AG09309 (cell line): ENCODE measurements around the gene NFIX.

ENCODE experiments used
- DNase-seq: peaks from one replicate; pipeline ENCODE4 v3.0.0-alpha.2; 2010; ENCODE audit warnings: low read depth
- H3K4me3 ChIP-seq: 2 replicates; pipeline ENCODE4 v1.5.1; 2011; ENCODE audit warnings: mild to moderate bottlenecking, low read depth, low read length, moderate library complexity; ENCODE audit not compliant: control insufficient read depth
- TF ChIP-seq, protein P1 (sequence below): IDR thresholded peaks from 2 replicates; pipeline ENCODE4 v1.5.1; 2011; ENCODE audit warnings: mild to moderate bottlenecking, low read depth, low read length, inconsistent platforms; ENCODE audit not compliant: insufficient read depth, control insufficient read depth; ENCODE audit errors: missing control alignments

NFIX gene

DNA sequence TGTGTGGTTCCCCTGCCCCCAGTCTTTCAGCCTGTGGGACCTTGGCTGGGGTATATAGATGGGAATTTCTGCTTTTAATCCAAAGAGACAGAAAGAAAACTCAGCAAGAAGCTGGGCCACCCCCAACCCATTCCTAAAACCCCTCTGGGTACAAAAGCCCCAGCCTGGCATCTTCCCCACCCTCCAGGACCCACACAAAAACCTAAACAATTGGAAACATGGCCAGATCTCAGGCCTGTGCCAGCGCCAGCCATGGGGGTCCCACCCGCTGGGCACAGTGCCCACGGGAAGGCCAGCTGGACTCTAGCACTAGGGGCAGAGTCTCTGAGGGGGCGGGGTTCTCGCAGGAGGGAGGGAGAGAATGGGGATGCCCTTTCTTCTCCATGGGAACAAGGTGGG lies 98.8 kb downstream of the NFIX start:
- TF ChIP-seq, protein P1, sequence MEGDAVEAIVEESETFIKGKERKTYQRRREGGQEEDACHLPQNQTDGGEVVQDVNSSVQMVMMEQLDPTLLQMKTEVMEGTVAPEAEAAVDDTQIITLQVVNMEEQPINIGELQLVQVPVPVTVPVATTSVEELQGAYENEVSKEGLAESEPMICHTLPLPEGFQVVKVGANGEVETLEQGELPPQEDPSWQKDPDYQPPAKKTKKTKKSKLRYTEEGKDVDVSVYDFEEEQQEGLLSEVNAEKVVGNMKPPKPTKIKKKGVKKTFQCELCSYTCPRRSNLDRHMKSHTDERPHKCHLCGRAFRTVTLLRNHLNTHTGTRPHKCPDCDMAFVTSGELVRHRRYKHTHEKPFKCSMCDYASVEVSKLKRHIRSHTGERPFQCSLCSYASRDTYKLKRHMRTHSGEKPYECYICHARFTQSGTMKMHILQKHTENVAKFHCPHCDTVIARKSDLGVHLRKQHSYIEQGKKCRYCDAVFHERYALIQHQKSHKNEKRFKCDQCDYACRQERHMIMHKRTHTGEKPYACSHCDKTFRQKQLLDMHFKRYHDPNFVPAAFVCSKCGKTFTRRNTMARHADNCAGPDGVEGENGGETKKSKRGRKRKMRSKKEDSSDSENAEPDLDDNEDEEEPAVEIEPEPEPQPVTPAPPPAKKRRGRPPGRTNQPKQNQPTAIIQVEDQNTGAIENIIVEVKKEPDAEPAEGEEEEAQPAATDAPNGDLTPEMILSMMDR, result no peak
- DNase-seq, result no peak
- no peak overlapping the region for H3K4me3 ChIP-seq

DNA sequence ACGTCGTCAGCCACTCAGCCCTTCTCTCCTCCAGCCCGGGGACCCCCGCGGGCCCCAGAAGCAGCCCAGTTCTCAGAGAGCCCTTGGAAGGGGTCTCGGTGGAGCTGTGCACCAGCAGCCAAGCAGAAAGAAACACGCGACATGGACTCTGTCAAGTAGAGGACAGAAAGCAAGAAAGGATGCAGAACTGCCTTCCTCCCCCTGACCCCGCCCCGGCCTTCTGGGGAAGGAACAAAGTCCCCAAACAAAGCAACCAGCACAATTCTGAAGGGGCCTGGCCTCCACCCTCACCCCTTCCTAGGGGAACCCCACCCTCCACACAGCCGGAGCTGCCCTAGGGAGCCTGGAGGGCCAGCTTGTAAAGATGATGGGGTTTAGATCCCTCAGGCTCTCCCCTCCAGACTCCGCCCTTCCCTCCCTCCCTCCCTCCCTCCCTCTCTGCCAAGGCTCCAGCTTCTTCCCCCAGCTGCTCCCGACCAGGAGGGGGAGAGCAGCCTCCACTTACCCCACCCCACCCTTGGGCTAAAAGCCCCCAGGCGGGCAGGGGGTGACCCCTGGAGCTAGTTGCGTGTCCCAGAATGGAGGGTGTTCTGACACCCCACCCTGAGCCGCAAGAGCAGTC lies 99.6 kb downstream of the NFIX start:
- TF ChIP-seq, protein P1, result no peak
- H3K4me3 ChIP-seq, result no peak overlapping the region
- no peak for DNase-seq

DNA sequence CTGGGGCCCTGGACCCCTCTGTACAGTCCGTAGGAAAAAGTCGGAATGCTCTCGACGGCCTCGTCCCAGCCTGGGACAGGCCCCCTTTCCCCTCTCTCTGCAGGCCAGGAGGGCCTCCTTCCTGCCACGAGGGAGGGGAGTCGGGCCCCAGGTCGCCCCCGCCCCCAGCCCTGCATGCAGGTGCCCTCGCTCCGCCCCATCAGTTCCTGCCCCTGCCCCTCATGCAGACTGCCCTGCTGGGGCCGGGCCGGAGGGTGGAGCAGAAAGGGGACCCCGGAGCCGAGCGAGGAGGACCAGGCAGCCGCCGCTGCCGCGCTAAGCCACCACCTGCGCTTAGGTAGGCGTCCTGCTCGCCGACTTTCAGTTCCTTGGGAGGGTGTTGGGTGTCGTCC lies 100.1 kb downstream of the NFIX start:
- no peak for DNase-seq
- TF ChIP-seq, protein P1, result no peak
- H3K4me3 ChIP-seq, result no peak overlapping the region

DNA sequence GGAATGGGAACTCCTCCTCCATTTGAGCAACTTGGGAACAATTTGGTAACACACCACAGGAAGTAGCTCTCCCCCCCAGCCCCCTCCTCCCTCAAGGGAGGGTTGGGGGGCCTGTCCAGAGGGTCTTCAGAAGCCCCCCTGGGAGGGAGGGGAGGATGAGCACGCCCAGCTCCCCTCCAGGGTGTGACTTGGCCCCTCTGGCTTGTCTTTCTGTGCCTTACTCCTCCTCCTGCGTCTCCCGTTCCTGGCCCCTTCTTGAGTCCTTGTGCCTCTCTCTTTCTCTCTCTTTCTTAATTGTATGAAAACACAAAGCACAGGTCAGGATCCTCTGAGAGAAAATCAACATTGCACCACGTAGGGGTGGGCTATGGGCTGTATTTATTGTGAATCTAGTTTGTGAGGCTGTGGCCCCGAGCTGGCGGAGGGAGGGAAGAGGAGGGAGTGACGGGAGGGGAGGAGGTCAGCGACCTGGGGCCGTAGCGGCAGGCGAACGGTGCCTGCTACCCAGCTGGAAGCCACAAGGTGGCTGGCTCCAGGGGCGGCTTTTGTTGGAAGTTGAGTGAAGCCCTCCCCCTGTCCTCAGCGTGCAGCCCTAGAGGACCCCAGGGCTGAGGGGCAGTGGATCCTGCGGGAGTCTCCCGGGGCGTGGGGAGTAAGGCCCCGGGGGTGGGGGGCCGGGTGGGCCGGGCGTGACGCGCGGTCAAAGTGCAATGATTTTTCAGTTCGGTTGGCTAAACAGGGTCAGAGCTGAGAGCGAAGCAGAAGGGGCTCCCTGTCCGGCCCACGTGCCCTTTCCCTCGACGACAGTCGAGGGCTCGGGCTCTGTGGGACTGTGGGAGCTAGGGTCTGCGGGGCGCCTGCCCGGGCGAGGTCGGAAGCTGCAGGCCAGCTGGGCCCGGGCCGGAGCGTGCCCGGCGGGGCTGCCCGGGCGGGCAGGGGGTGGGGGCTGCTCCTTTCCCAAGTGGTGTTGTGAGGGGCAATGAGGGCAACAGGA lies 101.0 kb downstream of the NFIX start:
- no peak for DNase-seq
- no peak overlapping the region for H3K4me3 ChIP-seq
- TF ChIP-seq, protein P1, result no peak

DNA sequence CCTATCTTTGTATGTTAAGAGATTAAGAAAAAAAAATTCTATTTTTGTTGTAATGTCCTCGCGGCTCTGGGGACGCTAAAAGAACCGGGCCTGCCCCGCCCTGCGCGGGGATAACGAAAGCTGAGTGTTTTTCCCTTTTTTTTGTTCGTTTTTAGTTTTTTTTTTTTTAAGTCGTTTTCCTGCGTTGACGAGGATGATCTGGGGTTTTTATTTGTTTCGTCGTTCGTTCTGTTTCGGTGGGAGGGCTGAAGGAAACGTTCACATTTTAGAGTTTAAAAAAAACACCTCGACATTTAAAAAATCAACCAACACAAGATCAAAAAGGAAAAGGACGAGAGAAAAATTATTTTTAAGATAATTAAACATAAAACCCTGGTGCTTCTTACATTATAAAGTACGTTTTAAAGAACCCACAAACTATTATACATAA lies 101.8 kb downstream of the NFIX start:
- no peak overlapping the region for H3K4me3 ChIP-seq
- no peak for DNase-seq
- TF ChIP-seq, protein P1, result no peak

DNA sequence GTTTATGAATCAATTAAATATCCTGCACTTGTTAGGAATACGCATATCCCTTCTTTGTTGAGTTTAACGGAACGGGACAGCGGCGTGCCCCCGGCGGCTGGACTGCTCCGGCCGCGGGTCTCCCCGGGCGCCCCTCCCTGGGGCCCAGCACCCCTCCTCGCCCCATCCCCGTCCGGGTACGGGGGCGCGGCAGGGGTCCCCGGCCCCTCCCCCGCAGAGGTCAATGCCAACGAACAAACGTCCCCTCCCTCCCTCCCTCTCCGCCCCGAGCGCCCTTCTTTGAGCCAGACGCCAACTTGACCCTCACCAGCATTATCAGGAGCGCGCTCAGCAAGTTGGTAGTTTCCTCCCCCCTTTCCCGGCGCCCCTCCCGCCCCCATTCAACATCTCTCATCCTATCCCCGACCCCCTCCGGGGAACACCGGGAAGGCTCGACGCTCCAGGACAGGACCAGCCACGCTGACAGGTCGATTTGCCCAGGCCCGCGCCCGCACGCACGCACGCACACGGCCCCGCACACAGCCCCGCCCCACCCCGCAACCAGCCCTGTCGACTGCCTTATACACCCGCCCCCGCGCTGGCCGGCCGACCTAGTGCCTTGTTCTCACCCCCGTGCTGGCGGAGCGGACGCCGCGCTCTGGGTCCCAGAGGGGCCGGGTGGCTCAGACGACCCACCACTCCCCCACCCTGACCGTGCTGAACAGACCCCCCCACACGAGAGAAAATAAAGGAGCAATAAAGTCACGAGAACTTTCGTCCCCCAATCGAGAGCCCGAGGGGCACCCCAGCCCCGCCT lies 102.4 kb downstream of the NFIX start:
- H3K4me3 ChIP-seq, result no peak overlapping the region
- DNase-seq, result no peak
- TF ChIP-seq, protein P1, result no peak
